A673 (cell line): ENCODE results near the gene OR2T8. TPM values are rescaled to one million over a fixed set of nuclear protein-coding genes. Genes with fewer than 3 reads are reported as not detected.

ENCODE experiments used
- BruUV-seq: library from RNA; stranded (reverse); fragments of 400-500 nt; replicated peaks from 2 replicates; lab custom pipeline; 2021; lab: Mats Ljungman, UMichigan
- CTCF ChIA-PET: fragments of 300-600 bp; sonication (Branson Sonifier 250); formaldehyde crosslinking; loops from one replicate; lab custom pipeline; 2022; ENCODE audit warnings: antibody characterized with exemption; lab: Charles Lee
- POLR2A ChIA-PET: fragments of 300-600 bp; sonication (Branson Sonifier 250); formaldehyde crosslinking; loops from one replicate; lab custom pipeline; 2022; ENCODE audit warnings: antibody characterized with exemption; ENCODE audit not compliant: low non-redundant PET; lab: Charles Lee
- DNase-seq: peaks from one replicate; pipeline ENCODE4 v3.0.0-alpha.2; 2015; ENCODE audit warnings: low spot score
- H3K27ac ChIP-seq: fragments of 200-600 bp; sonication (generic); 2 replicates; pipeline ENCODE4 v1.5.1; 2016; ENCODE audit warnings: mixed run types, low read depth, mild to moderate bottlenecking, mixed read lengths, antibody characterized with exemption, low read length; ENCODE audit not compliant: poor library complexity, severe bottlenecking
- H3K27me3 ChIP-seq: fragments of 200-600 bp; sonication (generic); replicated peaks from 2 replicates; pipeline ENCODE4 v1.6.1; 2017; ENCODE audit warnings: mixed run types, low read depth, mild to moderate bottlenecking, mixed read lengths, antibody characterized with exemption, low read length; ENCODE audit not compliant: insufficient read depth, poor library complexity
- H3K36me3 ChIP-seq: fragments of 200-600 bp; sonication (generic); 2 replicates; pipeline ENCODE4 v1.6.1; 2016; ENCODE audit warnings: mixed run types, mild to moderate bottlenecking, mixed read lengths, antibody characterized with exemption, low read length; ENCODE audit not compliant: insufficient read depth, poor library complexity, severe bottlenecking
- H3K4me1 ChIP-seq: fragments of 200-600 bp; sonication (generic); 2 replicates; pipeline ENCODE4 v1.6.1; 2017; ENCODE audit warnings: mixed run types, mild to moderate bottlenecking, mixed read lengths, antibody characterized with exemption, low read length; ENCODE audit not compliant: insufficient read depth, poor library complexity, severe bottlenecking
- H3K4me3 ChIP-seq: fragments of 200-600 bp; sonication (generic); 2 replicates; pipeline ENCODE4 v1.5.1; 2016; ENCODE audit warnings: low read depth, mixed run types, mild to moderate bottlenecking, mixed read lengths, low read length; ENCODE audit not compliant: poor library complexity, severe bottlenecking
- H3K9me3 ChIP-seq: fragments of 200-600 bp; sonication (generic); 2 replicates; pipeline ENCODE4 v1.6.1; 2016; ENCODE audit warnings: mixed run types, low read depth, mild to moderate bottlenecking, mixed read lengths, antibody characterized with exemption, low read length; ENCODE audit not compliant: poor library complexity, severe bottlenecking
- EZH2 ChIP-seq: fragments of 200-600 bp; sonication (generic); IDR thresholded peaks from 2 replicates; pipeline ENCODE4 v1.6.1; 2017; ENCODE audit warnings: borderline replicate concordance, low read depth, mild to moderate bottlenecking, mixed read lengths, antibody characterized with exemption, low read length; ENCODE audit not compliant: poor library complexity, severe bottlenecking
- intact Hi-C: fragments of 100-400 bp; cut with micrococcal nuclease; formaldehyde crosslinking; loops from one replicate; pipeline ENCODE4 v1.10.0; 2022; ENCODE audit not compliant: unreplicated experiment
- total RNA-seq: library from RNA; stranded (reverse); gene quantifications from 2 replicates; pipeline ENCODE4 v1.2.3, GENCODE V29; 2021
- TF ChIP-seq, protein P1 (sequence below): fragments of 300-800, 200-600 bp; sonication (generic); conservative IDR thresholded peaks from 2 replicates; pipeline ENCODE4 v1.5.1; 2017; ENCODE audit warnings: low read depth, mild to moderate bottlenecking, antibody characterized with exemption, low read length, moderate library complexity, mixed read lengths

Gene OR2T8
- total RNA-seq, 1 experiment from 2014 or later: not detected

GRCh38 chr1:247966532-247967204 is 46.6 kb downstream of the OR2T8 start:
- Histone ChIP-seq H3K36me3 (no peaks in the 10 kb centered on the region), H3K4me3 (no peak overlapping the region), H3K27ac (no peak overlapping the region), H3K27me3 (no peaks in the 10 kb centered on the region), H3K4me1 (no peaks in the 10 kb centered on the region), H3K9me3 (peaks cover 7% of the 10 kb centered on the region)
- no peak for DNase-seq
- intact Hi-C loops: no loop called here
- POLR2A ChIA-PET: no interaction called here
- BruUV-seq: no TSS peak
- no peak for TF ChIP-seq EZH2
- TF ChIP-seq, protein P1, sequence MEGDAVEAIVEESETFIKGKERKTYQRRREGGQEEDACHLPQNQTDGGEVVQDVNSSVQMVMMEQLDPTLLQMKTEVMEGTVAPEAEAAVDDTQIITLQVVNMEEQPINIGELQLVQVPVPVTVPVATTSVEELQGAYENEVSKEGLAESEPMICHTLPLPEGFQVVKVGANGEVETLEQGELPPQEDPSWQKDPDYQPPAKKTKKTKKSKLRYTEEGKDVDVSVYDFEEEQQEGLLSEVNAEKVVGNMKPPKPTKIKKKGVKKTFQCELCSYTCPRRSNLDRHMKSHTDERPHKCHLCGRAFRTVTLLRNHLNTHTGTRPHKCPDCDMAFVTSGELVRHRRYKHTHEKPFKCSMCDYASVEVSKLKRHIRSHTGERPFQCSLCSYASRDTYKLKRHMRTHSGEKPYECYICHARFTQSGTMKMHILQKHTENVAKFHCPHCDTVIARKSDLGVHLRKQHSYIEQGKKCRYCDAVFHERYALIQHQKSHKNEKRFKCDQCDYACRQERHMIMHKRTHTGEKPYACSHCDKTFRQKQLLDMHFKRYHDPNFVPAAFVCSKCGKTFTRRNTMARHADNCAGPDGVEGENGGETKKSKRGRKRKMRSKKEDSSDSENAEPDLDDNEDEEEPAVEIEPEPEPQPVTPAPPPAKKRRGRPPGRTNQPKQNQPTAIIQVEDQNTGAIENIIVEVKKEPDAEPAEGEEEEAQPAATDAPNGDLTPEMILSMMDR: no peak
- CTCF ChIA-PET: no interaction called here

Other genes starting within 250 kb of the OR2T8 start
- not detected in 2 replicates for gene OR13G1, start 240.5 kb upstream of the OR2T8 start, total RNA-seq
- not detected in 2 replicates for gene OR6F1, start 203.6 kb upstream of the OR2T8 start, total RNA-seq
- not detected in 2 replicates for gene OR14K1, start 181.6 kb upstream of the OR2T8 start, total RNA-seq
- gene OR14A2, start 172.1 kb upstream of the OR2T8 start, total RNA-seq: not detected in 2 replicates
- gene OR1C1, start 159.7 kb upstream of the OR2T8 start, total RNA-seq: not detected in 2 replicates
- not detected in 2 replicates for gene OR14A16, start 96.1 kb upstream of the OR2T8 start, total RNA-seq
- gene OR11L1, start 78.4 kb upstream of the OR2T8 start, total RNA-seq: not detected in 2 replicates
- not detected in 2 replicates for gene TRIM58, start 63.1 kb upstream of the OR2T8 start, total RNA-seq
- gene OR2W3, start 24.7 kb upstream of the OR2T8 start, total RNA-seq: not detected in 2 replicates
- gene OR2AJ1, start 4.6 kb downstream of the OR2T8 start, total RNA-seq: not detected in 2 replicates
- not detected in 2 replicates for gene OR2L8, start 28.6 kb downstream of the OR2T8 start, total RNA-seq
- not detected in 2 replicates for gene OR2AK2, start 45.0 kb downstream of the OR2T8 start, total RNA-seq
- gene OR2L5, start 93.4 kb downstream of the OR2T8 start, total RNA-seq: not detected in 2 replicates
- 0.13 TPM in 1 of 2 replicates, not detected in the other for gene OR2L2, start 109.8 kb downstream of the OR2T8 start, total RNA-seq
- not detected in 2 replicates for gene OR2L3, start 126.6 kb downstream of the OR2T8 start, total RNA-seq
- not detected in 2 replicates for gene OR2L13, start 174.9 kb downstream of the OR2T8 start, total RNA-seq
- not detected in 2 replicates for gene OR2M5, start 224.9 kb downstream of the OR2T8 start, total RNA-seq